Panc1 (cell line): Measurements from ENCODE around the gene WT1. TPM values are rescaled to one million over a fixed set of nuclear protein-coding genes. Genes with fewer than 3 reads are reported as not detected.

Experiments
- ATAC-seq: fragments of 200-7000 bp; cut with Tn5 transposase; 2 replicates; pipeline ENCODE4 v1.9.1; 2020; ENCODE audit warnings: mild to moderate bottlenecking, moderate library complexity
- BruUV-seq: library from RNA; stranded (reverse); fragments of 400-500 nt; replicated peaks from 2 replicates; lab custom pipeline; 2021; lab: Mats Ljungman, UMichigan
- CTCF ChIA-PET: fragments of 300-600 bp; sonication (Branson Sonifier 250); formaldehyde crosslinking; loops from one replicate; lab custom pipeline; 2022; ENCODE audit warnings: antibody characterized with exemption; lab: Charles Lee
- POLR2A ChIA-PET: fragments of 300-600 bp; sonication (Branson Sonifier 250); formaldehyde crosslinking; loops from one replicate; lab custom pipeline; 2022; ENCODE audit warnings: antibody characterized with exemption; lab: Charles Lee
- DNase-seq: peaks from one replicate; pipeline ENCODE4 v3.0.0-alpha.2; 2010; ENCODE audit warnings: low read depth, low spot score
- H3K27ac ChIP-seq: 2 replicates; pipeline ENCODE4 v1.5.1; 2011; ENCODE audit warnings: mild to moderate bottlenecking, low read length, inconsistent platforms
- H3K27me3 ChIP-seq: fragments of 200-500 bp; sonication (Bioruptor generic); 2 replicates; pipeline ENCODE4 v1.6.0; 2014; ENCODE audit warnings: low read length, inconsistent platforms; ENCODE audit not compliant: control insufficient read depth, insufficient read depth
- H3K36me3 ChIP-seq: fragments of 200-500 bp; sonication (Bioruptor generic); 2 replicates; pipeline ENCODE4 v1.5.1; 2014; ENCODE audit warnings: inconsistent platforms, mild to moderate bottlenecking, low read length, moderate library complexity; ENCODE audit not compliant: control insufficient read depth, insufficient read depth
- H3K4me1 ChIP-seq: 2 replicates; pipeline ENCODE4 v1.5.1; 2011; ENCODE audit warnings: inconsistent platforms, mild to moderate bottlenecking, low read length, moderate library complexity; ENCODE audit not compliant: control insufficient read depth, insufficient read depth
- H3K4me3 ChIP-seq, 2 experiments: 2 replicates each; pipeline ENCODE4 v1.5.1; 2011 to 2012; ENCODE audit warnings: low read depth in 2 of 2, low read length in 2 of 2, mild to moderate bottlenecking in 2 of 2, inconsistent platforms in 1 of 2, moderate library complexity in 1 of 2
- H3K9me3 ChIP-seq: fragments of 200-500 bp; sonication (Bioruptor generic); 2 replicates; pipeline ENCODE4 v1.5.1; 2014; ENCODE audit warnings: low read depth, mild to moderate bottlenecking, inconsistent platforms, low read length, moderate library complexity; ENCODE audit not compliant: control insufficient read depth, insufficient read depth
- POLR2AphosphoS5 ChIP-seq: IDR thresholded peaks from 2 replicates; pipeline ENCODE4 v1.6.1; 2012; ENCODE audit warnings: mild to moderate bottlenecking, low read depth, low read length, moderate library complexity
- SIN3A ChIP-seq: IDR thresholded peaks from 2 replicates; pipeline ENCODE4 v1.6.1; 2012; ENCODE audit warnings: low read depth, mild to moderate bottlenecking, low read length, moderate library complexity, borderline replicate concordance; ENCODE audit not compliant: insufficient read depth
- TCF7L2 ChIP-seq: IDR thresholded peaks from 2 replicates; pipeline ENCODE4 v1.6.1; 2011; ENCODE audit warnings: mild to moderate bottlenecking, low read depth, low read length, inconsistent platforms
- in situ Hi-C: cut with HindIII; loops from 2 replicates; pipeline ENCODE4 v1.10.0; 2016; ENCODE audit warnings: low sequenced_read_pairs, low pct_unique_long_range_greater_than_20kb
- intact Hi-C: fragments of 100-400 bp; cut with micrococcal nuclease; formaldehyde crosslinking; loops from one replicate; pipeline ENCODE4 v1.10.0; 2022; ENCODE audit not compliant: unreplicated experiment
- total RNA-seq: library from RNA; stranded (reverse); gene quantifications from one replicate; pipeline ENCODE4 v1.2.1, GENCODE V29; 2021; ENCODE audit not compliant: unreplicated experiment
- TF ChIP-seq, protein P1 (sequence below), 2 experiments: IDR thresholded peaks; 2 replicates each; pipeline ENCODE4 v1.6.1; 2011 to 2012; ENCODE audit warnings: low read depth in 2 of 2, control low read depth in 1 of 2, low read length in 1 of 2, mild to moderate bottlenecking in 1 of 2, moderate library complexity in 1 of 2; ENCODE audit not compliant: insufficient read depth in 1 of 2
- TF ChIP-seq, protein P2 (sequence below): fragments of 450-650 bp; IDR thresholded peaks from 2 replicates; pipeline ENCODE4 v1.5.1; 2017; ENCODE audit warnings: mild to moderate bottlenecking

Gene WT1
- total RNA-seq, 1 experiment from 2014 or later: 15.9 TPM

DNA sequence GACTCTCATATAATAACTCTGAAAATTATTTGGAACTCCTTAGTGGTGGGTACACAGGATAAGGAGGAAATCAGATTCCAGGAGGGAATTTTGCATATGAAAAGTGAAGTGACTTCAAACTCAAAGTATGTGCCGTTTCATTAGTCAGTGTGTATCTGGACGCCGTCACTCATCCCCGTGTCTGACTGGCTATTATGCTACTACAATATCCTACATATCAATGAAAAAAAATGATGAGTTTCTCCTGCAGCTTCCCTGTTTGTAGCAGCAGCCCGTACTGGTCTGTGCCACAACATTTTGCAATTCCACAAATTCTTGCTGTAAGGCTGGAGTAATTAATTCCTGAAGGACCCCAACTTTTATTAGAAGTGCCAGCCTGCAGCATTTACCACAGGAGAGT, 16.5 kb downstream of the WT1 start:
- intact Hi-C loops: no loop called here
- ChIA-PET CTCF (no interaction called here), POLR2A (no interaction called here)
- BruUV-seq: no TSS peak
- no peak for TF ChIP-seq TCF7L2
- no peak for TF ChIP-seq SIN3A
- TF ChIP-seq, protein P1, sequence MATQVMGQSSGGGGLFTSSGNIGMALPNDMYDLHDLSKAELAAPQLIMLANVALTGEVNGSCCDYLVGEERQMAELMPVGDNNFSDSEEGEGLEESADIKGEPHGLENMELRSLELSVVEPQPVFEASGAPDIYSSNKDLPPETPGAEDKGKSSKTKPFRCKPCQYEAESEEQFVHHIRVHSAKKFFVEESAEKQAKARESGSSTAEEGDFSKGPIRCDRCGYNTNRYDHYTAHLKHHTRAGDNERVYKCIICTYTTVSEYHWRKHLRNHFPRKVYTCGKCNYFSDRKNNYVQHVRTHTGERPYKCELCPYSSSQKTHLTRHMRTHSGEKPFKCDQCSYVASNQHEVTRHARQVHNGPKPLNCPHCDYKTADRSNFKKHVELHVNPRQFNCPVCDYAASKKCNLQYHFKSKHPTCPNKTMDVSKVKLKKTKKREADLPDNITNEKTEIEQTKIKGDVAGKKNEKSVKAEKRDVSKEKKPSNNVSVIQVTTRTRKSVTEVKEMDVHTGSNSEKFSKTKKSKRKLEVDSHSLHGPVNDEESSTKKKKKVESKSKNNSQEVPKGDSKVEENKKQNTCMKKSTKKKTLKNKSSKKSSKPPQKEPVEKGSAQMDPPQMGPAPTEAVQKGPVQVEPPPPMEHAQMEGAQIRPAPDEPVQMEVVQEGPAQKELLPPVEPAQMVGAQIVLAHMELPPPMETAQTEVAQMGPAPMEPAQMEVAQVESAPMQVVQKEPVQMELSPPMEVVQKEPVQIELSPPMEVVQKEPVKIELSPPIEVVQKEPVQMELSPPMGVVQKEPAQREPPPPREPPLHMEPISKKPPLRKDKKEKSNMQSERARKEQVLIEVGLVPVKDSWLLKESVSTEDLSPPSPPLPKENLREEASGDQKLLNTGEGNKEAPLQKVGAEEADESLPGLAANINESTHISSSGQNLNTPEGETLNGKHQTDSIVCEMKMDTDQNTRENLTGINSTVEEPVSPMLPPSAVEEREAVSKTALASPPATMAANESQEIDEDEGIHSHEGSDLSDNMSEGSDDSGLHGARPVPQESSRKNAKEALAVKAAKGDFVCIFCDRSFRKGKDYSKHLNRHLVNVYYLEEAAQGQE (IDR thresholded peaks at IDR 0.05; ENCODE audit: insufficient read depth in 1 of 2, low read depth in 2 of 2, low read length in 1 of 2): no peak
- no peak for TF ChIP-seq POLR2AphosphoS5
- TF ChIP-seq, protein P2, sequence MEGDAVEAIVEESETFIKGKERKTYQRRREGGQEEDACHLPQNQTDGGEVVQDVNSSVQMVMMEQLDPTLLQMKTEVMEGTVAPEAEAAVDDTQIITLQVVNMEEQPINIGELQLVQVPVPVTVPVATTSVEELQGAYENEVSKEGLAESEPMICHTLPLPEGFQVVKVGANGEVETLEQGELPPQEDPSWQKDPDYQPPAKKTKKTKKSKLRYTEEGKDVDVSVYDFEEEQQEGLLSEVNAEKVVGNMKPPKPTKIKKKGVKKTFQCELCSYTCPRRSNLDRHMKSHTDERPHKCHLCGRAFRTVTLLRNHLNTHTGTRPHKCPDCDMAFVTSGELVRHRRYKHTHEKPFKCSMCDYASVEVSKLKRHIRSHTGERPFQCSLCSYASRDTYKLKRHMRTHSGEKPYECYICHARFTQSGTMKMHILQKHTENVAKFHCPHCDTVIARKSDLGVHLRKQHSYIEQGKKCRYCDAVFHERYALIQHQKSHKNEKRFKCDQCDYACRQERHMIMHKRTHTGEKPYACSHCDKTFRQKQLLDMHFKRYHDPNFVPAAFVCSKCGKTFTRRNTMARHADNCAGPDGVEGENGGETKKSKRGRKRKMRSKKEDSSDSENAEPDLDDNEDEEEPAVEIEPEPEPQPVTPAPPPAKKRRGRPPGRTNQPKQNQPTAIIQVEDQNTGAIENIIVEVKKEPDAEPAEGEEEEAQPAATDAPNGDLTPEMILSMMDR: no peak
- Histone ChIP-seq H3K36me3 (no peaks in the 10 kb centered on the region), H3K4me3 (no peak overlapping the region), H3K9me3 (no peaks in the 10 kb centered on the region), H3K27me3 (no peaks in the 10 kb centered on the region), H3K27ac (no peak overlapping the region), H3K4me1 (peaks cover 18% of the 10 kb centered on the region)
- DNase-seq (no peak), ATAC-seq (no peak)
- in situ Hi-C loops: no loop called here

DNA sequence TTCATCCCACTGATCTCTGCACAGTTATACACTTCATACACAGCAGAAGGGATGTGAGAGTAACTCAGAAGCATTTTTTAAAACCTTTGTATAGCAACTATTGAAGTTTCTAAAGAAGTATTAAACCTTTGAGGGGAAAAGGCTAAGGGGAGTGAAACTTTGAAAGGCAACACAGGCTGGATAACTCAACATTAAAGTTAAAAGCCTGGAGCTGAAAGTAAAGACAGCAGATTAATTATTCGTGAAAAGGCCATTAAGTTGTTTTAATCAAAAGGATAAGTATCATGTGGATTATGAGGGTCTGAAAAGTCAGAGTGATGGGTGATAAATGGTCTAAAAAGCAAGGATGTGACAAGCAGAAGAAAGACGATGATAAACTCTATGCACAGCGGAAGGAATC, 17.5 kb downstream of the WT1 start:
- in situ Hi-C loops (no loop called here), intact Hi-C loops (no loop called here)
- H3K27me3 ChIP-seq: no peaks in the 10 kb centered on the region
- no peaks in the 10 kb centered on the region for H3K9me3 ChIP-seq
- DNase-seq (no peak), ATAC-seq (no peak)
- POLR2A ChIA-PET: interaction anchor here (0.6 kb wide), 1 partner anchor 1598 kb away, joined by 8 read pairs; no protein-coding TSS in a partner anchor
- CTCF ChIA-PET: no interaction called here
- H3K4me1 ChIP-seq: peaks cover 18% of the 10 kb centered on the region
- BruUV-seq: no TSS peak
- no peak overlapping the region for H3K4me3 ChIP-seq
- TF ChIP-seq TCF7L2: no peak
- TF ChIP-seq, protein P1 (IDR thresholded peaks at IDR 0.05; ENCODE audit: insufficient read depth in 1 of 2, low read depth in 2 of 2, low read length in 1 of 2): no peak
- TF ChIP-seq SIN3A: no peak
- TF ChIP-seq, protein P2: no peak
- TF ChIP-seq POLR2AphosphoS5: no peak
- no peaks in the 10 kb centered on the region for H3K36me3 ChIP-seq
- H3K27ac ChIP-seq: no peak overlapping the region
